Urinary bladder (tissue), 4 donors: ENCODE data around the gene CCDC91. TPM values are rescaled to one million over a fixed set of nuclear protein-coding genes. Genes with fewer than 3 reads are reported as not detected.
"Not testable (repeated sequence)": the region's sequence is repeated elsewhere in the genome, so short reads cannot be mapped to it uniquely, and the experiment has no call there.

Experiments used
- DNase-seq: peaks from one replicate; pipeline ENCODE4 v3.0.0-alpha.2; 2015; ENCODE audit errors: extremely low spot score
- H3K27ac ChIP-seq: one replicate; pipeline ENCODE4 v1.5.1; 2013; ENCODE audit warnings: low read depth, mild to moderate bottlenecking, moderate library complexity
- H3K36me3 ChIP-seq: one replicate; pipeline ENCODE4 v1.6.1; 2013; ENCODE audit warnings: mild to moderate bottlenecking, moderate library complexity; ENCODE audit not compliant: insufficient read depth
- H3K4me1 ChIP-seq: one replicate; pipeline ENCODE4 v1.6.1; 2013; ENCODE audit warnings: mild to moderate bottlenecking, moderate library complexity; ENCODE audit not compliant: insufficient read depth
- H3K4me3 ChIP-seq: one replicate; pipeline ENCODE4 v1.5.1; 2013; ENCODE audit warnings: low read depth, low read length
- WGBS: extraction: QIAGEN DNeasy Blood & Tissue Kit; methylation state at CpG from one replicate; pipeline ENCODE4 v1.1.7; 2013; 5-methylcytosine and 5-hydroxymethylcytosine counted together
- polyA plus RNA-seq: library from polyadenylated mRNA; stranded (reverse); fragments of 200-250 nt; gene quantifications from one replicate; pipeline ENCODE4 v1.2.3, GENCODE V29; 2013
- total RNA-seq: library from RNA; depleted of rRNA; stranded (reverse); fragments of >200 nt; gene quantifications from one replicate; pipeline ENCODE4 v1.2.3, GENCODE V29; 2014
- donor health status: healthy with polysubstance abuse.
- donor health status: healthy.

CCDC91 gene
- total and polyA plus RNA-seq, 2 donors: 26.2 to 53.5 TPM

GRCh38 chr12:28194621-28195020, 4.4 kb downstream of the CCDC91 start:
- H3K4me1 ChIP-seq, DNase-seq, H3K36me3 ChIP-seq, H3K4me3 ChIP-seq, H3K27ac ChIP-seq: not testable (repeated sequence)
- WGBS: 89% methylated on average over 12 of the region's 12 CpGs

GRCh38 chr12:28201136-28201535, 10.9 kb downstream of the CCDC91 start:
- not testable (repeated sequence) for DNase-seq, H3K36me3 ChIP-seq, H3K27ac ChIP-seq, H3K4me3 ChIP-seq, H3K4me1 ChIP-seq
- WGBS: over 99% methylated on average over 30 of the region's 30 CpGs

- Histone ChIP-seq H3K4me3 (no peak overlapping the region), H3K4me1 (no peaks in the 10 kb centered on the region)
- WGBS: 94% methylated on average over 1 of the region's 1 CpG
Measured at GRCh38 chr12:28202374-28203130, 12.3 kb downstream of the CCDC91 start.

GRCh38 chr12:28209782-28210181, 19.5 kb downstream of the CCDC91 start:
- no peak for DNase-seq

More at GRCh38 chr12:28202374-28203130, 12.3 kb downstream of the CCDC91 start:
- H3K27ac ChIP-seq: no peak overlapping the region
- H3K36me3 ChIP-seq: no peaks in the 10 kb centered on the region
- DNase-seq: no peak

GRCh38 chr12:28212182-28212581, 21.9 kb downstream of the CCDC91 start:
- Histone ChIP-seq H3K4me1 (no peaks in the 10 kb centered on the region), H3K36me3 (no peaks in the 10 kb centered on the region), H3K4me3 (no peak overlapping the region), H3K27ac (no peak overlapping the region)
- DNase-seq: no peak
- over 99% methylated on average over 3 of the region's 3 CpGs for WGBS

More at GRCh38 chr12:28209782-28210181, 19.5 kb downstream of the CCDC91 start:
- H3K4me1 ChIP-seq: no peaks in the 10 kb centered on the region
- 98% methylated on average over 1 of the region's 1 CpG for WGBS
- no peak overlapping the region for H3K4me3 ChIP-seq
- H3K27ac ChIP-seq: no peak overlapping the region
- no peaks in the 10 kb centered on the region for H3K36me3 ChIP-seq

- no peaks in the 10 kb centered on the region for H3K36me3 ChIP-seq
- no peaks in the 10 kb centered on the region for H3K4me1 ChIP-seq
- no peak overlapping the region for H3K4me3 ChIP-seq
- no peak for DNase-seq
- H3K27ac ChIP-seq: no peak overlapping the region
Measured at GRCh38 chr12:28215021-28215420, 24.8 kb downstream of the CCDC91 start.

- 82% methylated on average over 2 of the region's 2 CpGs for WGBS
- Histone ChIP-seq H3K36me3 (no peaks in the 10 kb centered on the region), H3K27ac (no peak overlapping the region), H3K4me3 (no peak overlapping the region), H3K4me1 (no peaks in the 10 kb centered on the region)
- DNase-seq: no peak
Measured at GRCh38 chr12:28216016-28216415, 25.8 kb downstream of the CCDC91 start.

GRCh38 chr12:28217805-28218204, 27.5 kb downstream of the CCDC91 start:
- 82% methylated on average over 2 of the region's 2 CpGs for WGBS
- Histone ChIP-seq H3K36me3 (no peaks in the 10 kb centered on the region), H3K4me3 (no peak overlapping the region), H3K27ac (no peak overlapping the region), H3K4me1 (no peaks in the 10 kb centered on the region)
- DNase-seq: no peak

- no peak overlapping the region for H3K4me3 ChIP-seq
Measured at GRCh38 chr12:28218875-28219274, 28.6 kb downstream of the CCDC91 start.

GRCh38 chr12:28219827-28220226, 29.6 kb downstream of the CCDC91 start:
- DNase-seq: no peak
- no peak overlapping the region for H3K4me3 ChIP-seq
- H3K36me3 ChIP-seq: no peaks in the 10 kb centered on the region
- H3K27ac ChIP-seq: no peak overlapping the region
- no peaks in the 10 kb centered on the region for H3K4me1 ChIP-seq

More at GRCh38 chr12:28218875-28219274, 28.6 kb downstream of the CCDC91 start:
- Histone ChIP-seq H3K27ac (no peak overlapping the region), H3K36me3 (no peaks in the 10 kb centered on the region), H3K4me1 (no peaks in the 10 kb centered on the region)
- no peak for DNase-seq
- WGBS: 97% methylated on average over 1 of the region's 1 CpG

- Histone ChIP-seq H3K36me3 (no peaks in the 10 kb centered on the region), H3K4me3 (no peak overlapping the region), H3K4me1 (no peaks in the 10 kb centered on the region), H3K27ac (no peak overlapping the region)
- WGBS: 92% methylated on average over 2 of the region's 2 CpGs
- DNase-seq: no peak
Measured at GRCh38 chr12:28222081-28222700, 31.9 kb downstream of the CCDC91 start.

GRCh38 chr12:28223025-28223554, 32.8 kb downstream of the CCDC91 start:
- no peak for DNase-seq
- Histone ChIP-seq H3K27ac (no peak overlapping the region), H3K4me1 (no peaks in the 10 kb centered on the region), H3K4me3 (no peak overlapping the region), H3K36me3 (no peaks in the 10 kb centered on the region)
- WGBS: 86% methylated on average over 3 of the region's 3 CpGs

GRCh38 chr12:28223858-28224257, 33.6 kb downstream of the CCDC91 start:
- Histone ChIP-seq H3K36me3 (no peaks in the 10 kb centered on the region), H3K4me1 (no peaks in the 10 kb centered on the region), H3K4me3 (no peak overlapping the region), H3K27ac (no peak overlapping the region)
- DNase-seq: no peak
- 94% methylated on average over 2 of the region's 2 CpGs for WGBS

GRCh38 chr12:28226705-28227104, 36.4 kb downstream of the CCDC91 start:
- H3K27ac ChIP-seq: no peak overlapping the region
- DNase-seq: no peak
- no peaks in the 10 kb centered on the region for H3K4me1 ChIP-seq
- H3K36me3 ChIP-seq: no peaks in the 10 kb centered on the region
- no peak overlapping the region for H3K4me3 ChIP-seq
